Lower leg skin (tissue), 4 donors: Measurements from ENCODE around the gene SOHLH1. TPM values are rescaled to one million over a fixed set of nuclear protein-coding genes. Genes with fewer than 3 reads are reported as not detected.

Experiments
- DNase-seq, 2 donors: peaks; one replicate each; pipeline ENCODE4 v3.0.0-alpha.2; 2019; ENCODE audit warnings: low spot score in 2 of 2
- H3K4me3 ChIP-seq: fragments of 200-600 bp; sonication (generic); 2 replicates; pipeline ENCODE4 v1.5.1; 2017; ENCODE audit warnings: mild to moderate bottlenecking, low read depth; ENCODE audit not compliant: poor library complexity, severe bottlenecking
- CTCF ChIP-seq, 3 donors: fragments of 450-650 bp; IDR thresholded peaks; one replicate each; pipeline ENCODE4 v1.5.1; 2016; ENCODE audit warnings: antibody characterized with exemption in 3 of 3, mild to moderate bottlenecking in 3 of 3, moderate library complexity in 2 of 3
- POLR2A ChIP-seq, 2 donors: fragments of 450-650 bp; IDR thresholded peaks; one replicate each; pipeline ENCODE4 v1.6.1; 2016 to 2017; ENCODE audit warnings: antibody characterized with exemption in 2 of 2, mild to moderate bottlenecking in 1 of 2, moderate library complexity in 1 of 2
- WGBS, 2 donors: methylation state at CpG; one replicate each; pipeline ENCODE4 v1.1.5; 2018; 5-methylcytosine and 5-hydroxymethylcytosine counted together
- intact Hi-C: fragments of 100-400 bp; cut with DNase I; formaldehyde crosslinking; loops from one replicate; pipeline ENCODE4 v1.15.0; 2023; ENCODE audit warnings: low total_unique reads
- total RNA-seq, 4 donors: library from RNA; depleted of rRNA; stranded (reverse); fragments of >200 nt; gene quantifications; one replicate each; pipeline ENCODE4 v1.1.0, GENCODE V29; 2016

The SOHLH1 gene
- total RNA-seq, 4 donors from 2014 or later = 0.71 TPM; not detected in 3

- intact Hi-C loops = no loop called here
- no peak for TF ChIP-seq POLR2A (IDR thresholded peaks at IDR 0.05)
- TF ChIP-seq CTCF (IDR thresholded peaks at IDR 0.05) = no peak
- no peak overlapping the region for H3K4me3 ChIP-seq
- no peak for DNase-seq
- WGBS, 2 donors = 78 to 83% methylated on average over 12 of the region's 12 CpGs
Observed at GRCh38 chr9:135663857-135664256, 35.4 kb downstream of the SOHLH1 start.

- 56 to 67% methylated on average over 3 of the region's 3 CpGs for WGBS, 2 donors
- no peak overlapping the region for H3K4me3 ChIP-seq
- intact Hi-C loops = no loop called here
- DNase-seq = no peak
- no peak for TF ChIP-seq CTCF (IDR thresholded peaks at IDR 0.05)
- TF ChIP-seq POLR2A (IDR thresholded peaks at IDR 0.05) = no peak
Observed at GRCh38 chr9:135663451-135663770, 35.9 kb downstream of the SOHLH1 start.

GRCh38 chr9:135662758-135663450 is 36.4 kb downstream of the SOHLH1 start, which contains the start of gene LCN9:
Gene LCN9 (plus strand): TSS chr9:135663309. CDS start chr9:135663322, 13 bp downstream.
- intact Hi-C loops = no loop called here
- no peak for DNase-seq
- WGBS, 2 donors = 48 to 52% methylated on average over 25 of the region's 25 CpGs
- H3K4me3 ChIP-seq = no peak within 1 kb of the TSS
- no peak for TF ChIP-seq POLR2A (IDR thresholded peaks at IDR 0.05)
- TF ChIP-seq CTCF (IDR thresholded peaks at IDR 0.05) = no peak

GRCh38 chr9:135661816-135662560 is 37.3 kb downstream of the SOHLH1 start:
- H3K4me3 ChIP-seq = no peak overlapping the region
- TF ChIP-seq CTCF (IDR thresholded peaks at IDR 0.05) = no peak
- no peak for TF ChIP-seq POLR2A (IDR thresholded peaks at IDR 0.05)
- peak in 1 of 2 donors; percentile 17 for DNase-seq
- intact Hi-C loops = no loop called here
- 60 to 67% methylated on average over 19 of the region's 19 CpGs for WGBS, 2 donors

- no peak for DNase-seq
- no peak overlapping the region for H3K4me3 ChIP-seq
- TF ChIP-seq CTCF (IDR thresholded peaks at IDR 0.05) = no peak
- intact Hi-C loops = no loop called here
- WGBS, 2 donors = 89 to 90% methylated on average over 22 of the region's 22 CpGs
Observed at GRCh38 chr9:135660407-135660806, 38.9 kb downstream of the SOHLH1 start.
